HuH-7.5 (cell line): Measurements from ENCODE around the gene CD9.

Experiments used
- DNase-seq: peaks from one replicate; pipeline ENCODE4 v3.0.0; 2011; ENCODE audit warnings: low spot score

CD9 gene

GRCh38 chr12:6241495-6241894 is 41.3 kb downstream of the CD9 start:
- no peak for DNase-seq

DNA sequence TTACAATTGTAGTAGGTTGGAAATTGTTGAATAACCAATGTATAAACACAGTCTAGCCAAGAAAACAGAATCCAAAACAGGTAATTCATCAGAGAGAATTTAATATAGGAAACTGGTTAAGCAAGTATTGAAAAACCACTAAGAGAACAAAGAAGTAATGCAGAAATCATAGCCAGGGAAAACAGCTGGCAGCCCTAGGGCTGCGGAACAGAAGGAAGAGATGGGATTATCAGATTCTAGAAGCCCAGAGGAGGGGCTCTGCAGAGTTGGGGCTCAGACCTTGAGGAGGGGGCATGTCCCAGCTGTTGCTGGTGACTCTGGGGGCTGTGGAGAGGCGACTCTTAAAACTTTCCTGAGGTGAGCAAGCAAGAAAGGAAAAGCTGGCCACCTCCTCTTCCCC is 49.4 kb downstream of the CD9 start:
- no peak for DNase-seq

DNA sequence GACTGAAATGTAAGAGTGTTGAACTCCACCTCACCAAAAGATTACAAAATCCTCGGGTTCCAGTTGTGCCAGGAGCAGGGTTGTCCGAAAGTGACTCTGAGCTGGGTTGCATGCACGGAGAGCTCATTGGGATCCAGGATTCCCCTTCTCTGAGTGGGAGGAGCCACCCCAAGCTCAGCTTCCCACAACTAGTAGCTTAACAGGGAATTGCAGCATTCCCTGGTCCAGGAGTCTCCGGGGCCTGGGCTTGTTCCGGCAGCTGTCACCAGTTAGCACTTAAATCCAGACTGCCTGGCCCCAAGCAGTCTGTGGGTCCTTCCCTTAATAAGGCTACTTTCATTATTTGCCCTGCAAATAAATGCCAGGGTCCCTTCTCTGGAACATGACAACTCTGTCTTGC is 50.1 kb downstream of the CD9 start:
- DNase-seq: no peak

- no peak for DNase-seq
Measured at GRCh38 chr12:6253278-6253677, 53.1 kb downstream of the CD9 start.

DNA sequence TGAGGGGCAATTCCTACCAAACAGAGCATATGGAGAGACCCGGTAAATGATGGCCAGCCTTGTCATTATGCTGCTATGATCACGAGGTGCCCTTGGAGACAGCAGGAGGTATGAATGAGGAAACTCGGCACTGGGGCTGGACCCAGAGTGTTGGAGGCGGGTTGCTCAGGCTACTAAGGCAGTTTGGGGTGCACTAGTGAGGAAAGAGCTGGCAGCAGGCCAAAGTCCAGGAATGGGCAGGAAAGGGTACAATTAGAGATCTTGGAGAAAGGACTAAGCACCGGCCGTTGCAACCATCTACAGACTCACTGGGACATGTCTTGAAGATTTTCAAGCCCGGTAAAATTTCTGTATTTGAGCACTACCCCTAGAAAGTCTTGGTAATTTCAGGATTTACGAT is 54.3 kb downstream of the CD9 start:
- no peak for DNase-seq

GRCh38 chr12:6257007-6257406 is 56.8 kb downstream of the CD9 start:
- no peak for DNase-seq

- DNase-seq: no peak
Measured at GRCh38 chr12:6262211-6262610, 62.0 kb downstream of the CD9 start.

GRCh38 chr12:6262623-6263022 is 62.4 kb downstream of the CD9 start:
- no peak for DNase-seq

DNA sequence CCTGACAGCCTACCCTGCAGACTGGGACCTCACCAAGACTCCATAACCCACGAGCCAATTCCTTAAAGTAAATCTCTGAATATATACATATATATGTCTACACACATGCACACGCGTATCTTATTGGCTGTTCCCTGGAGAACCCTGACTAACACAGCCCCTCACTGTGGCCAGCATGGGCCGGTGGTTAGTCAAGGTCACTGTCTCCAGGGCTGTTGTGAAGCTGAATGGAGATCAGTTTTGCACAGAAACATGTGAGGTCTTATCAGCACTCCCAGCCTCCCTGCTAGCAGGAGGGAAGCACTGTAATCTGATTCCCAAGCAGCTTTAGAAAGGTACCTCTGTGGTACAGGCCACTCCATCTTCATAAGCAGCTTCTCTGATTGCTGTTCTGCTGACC is 63.7 kb downstream of the CD9 start:
- no peak for DNase-seq

DNA sequence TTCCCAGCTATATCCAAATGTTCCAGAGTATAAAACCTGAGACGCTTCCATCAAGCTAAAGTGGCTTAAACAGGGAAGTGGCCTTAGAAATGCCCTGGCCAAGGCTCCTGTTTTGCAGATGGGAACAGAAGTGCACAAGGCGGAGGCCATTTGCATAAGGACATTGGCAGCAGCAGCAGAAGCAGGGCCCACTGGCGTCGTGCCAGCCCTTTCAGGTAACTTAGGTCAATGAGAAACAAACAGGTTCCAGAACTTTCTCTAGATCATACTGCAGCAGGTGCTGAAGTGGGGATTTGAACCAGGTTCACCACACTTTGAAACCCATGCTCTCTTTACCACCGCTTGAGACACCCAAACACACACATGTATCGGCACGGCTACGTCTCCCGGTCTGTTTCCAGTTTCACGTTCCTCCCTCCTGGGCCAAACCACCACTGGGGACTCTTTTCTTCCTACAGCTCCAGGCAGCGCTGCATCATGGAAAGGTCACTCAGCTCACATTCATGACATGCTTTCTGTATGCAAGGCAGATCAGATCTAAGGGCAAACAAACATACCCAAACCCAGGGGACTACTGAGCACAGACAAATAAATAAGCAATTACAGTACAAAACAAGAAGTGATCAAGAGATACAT is 64.3 kb downstream of the CD9 start:
- no peak for DNase-seq

DNA sequence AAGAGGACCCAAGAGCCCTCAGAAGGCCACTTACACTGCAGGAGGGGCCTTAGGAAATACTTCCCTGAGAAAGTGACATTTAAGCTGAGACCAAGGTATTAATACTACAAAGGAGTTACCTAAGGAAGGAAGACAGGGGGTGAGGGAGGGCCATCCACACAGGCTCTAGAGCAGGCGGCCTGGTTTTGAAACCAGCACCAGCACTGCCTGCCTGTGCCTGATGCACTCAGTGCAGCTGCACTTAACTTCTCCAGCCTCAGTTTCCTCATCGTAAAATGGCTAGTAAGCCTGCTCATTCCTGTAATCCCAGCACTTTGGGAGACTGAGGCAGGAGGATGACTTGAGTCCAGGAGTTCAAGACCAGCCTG is 64.8 kb downstream of the CD9 start:
- DNase-seq: no peak

DNA sequence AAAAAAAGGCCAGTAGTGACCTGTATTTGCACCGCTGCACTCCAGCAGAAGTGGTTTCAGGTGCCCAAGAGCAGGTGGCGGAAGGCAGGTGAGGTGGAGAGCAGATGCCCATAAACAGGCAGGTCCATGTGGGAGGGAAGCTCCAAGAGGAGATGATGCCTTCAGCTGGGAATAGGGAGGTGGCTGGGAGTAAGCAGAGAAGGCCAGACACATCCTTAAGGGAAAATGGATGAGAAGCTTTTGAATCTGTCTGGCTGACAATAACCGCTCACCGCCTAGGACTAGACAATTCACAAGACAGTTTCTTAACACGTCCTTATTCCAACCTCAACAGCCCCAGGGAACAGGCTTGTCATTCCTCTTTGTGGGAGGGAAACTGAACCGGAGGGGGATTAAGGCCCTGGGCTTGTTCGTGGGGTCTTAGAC is 66.4 kb downstream of the CD9 start:
- no peak for DNase-seq

DNA sequence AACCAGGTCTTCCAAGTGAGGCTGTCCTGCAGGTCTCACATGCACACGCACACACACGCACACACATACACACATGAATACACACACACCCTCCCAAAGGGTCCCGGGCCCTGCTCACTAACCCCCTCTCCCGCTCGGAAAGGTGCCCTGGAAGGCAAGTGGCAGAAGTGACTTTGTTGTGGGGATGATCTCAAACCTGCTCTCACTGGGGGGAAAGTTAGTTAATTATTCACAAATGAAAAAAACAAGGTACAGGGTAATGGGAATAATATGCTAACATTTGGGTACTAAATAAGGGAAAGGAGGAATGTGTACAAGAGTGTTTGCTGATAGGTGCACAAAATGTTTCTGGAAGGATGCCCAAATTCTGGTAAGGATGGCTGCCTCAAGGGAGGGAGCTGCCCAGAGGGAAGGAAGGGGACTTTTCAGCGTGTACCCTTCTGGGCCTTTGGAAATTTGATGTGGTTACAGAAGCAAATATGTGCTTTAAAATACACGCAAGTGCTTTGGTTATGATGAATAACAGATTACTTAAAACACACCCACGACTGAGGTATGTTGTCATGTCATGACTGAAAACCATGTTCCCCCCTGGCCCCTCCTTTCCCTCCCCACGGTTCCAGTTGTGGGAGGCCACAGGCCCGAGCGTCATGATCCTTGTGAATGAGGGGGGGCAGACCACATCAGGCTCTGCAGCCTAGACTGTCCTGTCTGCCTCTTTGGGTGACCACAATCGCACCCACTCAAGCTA is 66.9 kb downstream of the CD9 start:
- no peak for DNase-seq

DNA sequence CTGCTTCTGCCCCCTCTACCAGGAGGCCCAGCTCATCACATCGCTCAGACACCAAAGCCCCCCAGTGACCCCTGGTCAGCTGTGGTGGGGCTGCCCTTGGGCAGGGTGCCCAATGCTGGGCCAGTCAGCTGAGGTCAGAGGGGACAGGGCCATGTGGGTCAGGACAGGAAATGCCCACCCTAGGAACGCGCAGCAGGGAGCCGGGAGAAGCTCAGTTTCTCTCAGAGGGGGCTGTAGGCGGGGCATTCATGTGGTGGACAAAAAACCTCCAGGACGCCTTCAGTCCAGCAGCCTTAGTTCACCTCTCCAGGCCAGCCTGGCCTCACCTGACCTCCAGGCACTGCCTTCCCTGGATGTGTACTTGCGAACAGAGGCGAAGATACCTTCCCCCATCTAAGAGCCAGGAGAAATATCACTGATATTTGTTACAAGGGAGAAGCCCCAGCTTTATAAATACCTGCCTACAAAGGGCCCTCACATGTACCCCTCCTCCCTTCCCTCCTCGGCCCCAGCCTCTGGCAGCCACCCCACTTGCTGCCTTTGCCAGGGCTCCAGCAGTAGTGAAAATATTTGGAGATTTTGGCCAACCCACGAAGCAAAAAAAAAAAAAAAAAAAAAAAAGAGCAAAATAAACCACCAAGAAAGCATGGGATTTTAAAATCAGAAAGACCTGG is 68.4 kb downstream of the CD9 start:
- DNase-seq: no peak

DNA sequence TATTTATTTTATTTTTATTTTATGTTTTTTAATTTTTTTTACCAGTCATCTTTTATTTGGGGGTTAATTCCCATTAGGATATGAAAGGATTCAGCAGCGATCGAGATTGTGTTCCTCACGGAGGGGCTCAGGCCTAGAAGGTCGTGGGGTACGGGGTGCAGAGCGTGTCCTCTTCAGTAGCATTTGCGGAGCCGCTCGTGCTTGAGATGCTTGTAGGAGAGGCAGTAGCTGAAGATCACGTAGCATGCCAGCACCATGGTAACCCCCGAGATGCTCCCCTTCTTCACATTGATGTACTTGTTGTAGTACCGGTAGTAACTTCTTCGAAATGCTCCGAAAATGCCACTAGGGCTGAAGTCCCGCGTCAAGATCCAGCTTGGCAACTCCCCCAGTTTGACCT is 69.8 kb downstream of the CD9 start:
- no peak for DNase-seq

- DNase-seq: no peak
Measured at GRCh38 chr12:6271281-6271680, 71.1 kb downstream of the CD9 start.

DNA sequence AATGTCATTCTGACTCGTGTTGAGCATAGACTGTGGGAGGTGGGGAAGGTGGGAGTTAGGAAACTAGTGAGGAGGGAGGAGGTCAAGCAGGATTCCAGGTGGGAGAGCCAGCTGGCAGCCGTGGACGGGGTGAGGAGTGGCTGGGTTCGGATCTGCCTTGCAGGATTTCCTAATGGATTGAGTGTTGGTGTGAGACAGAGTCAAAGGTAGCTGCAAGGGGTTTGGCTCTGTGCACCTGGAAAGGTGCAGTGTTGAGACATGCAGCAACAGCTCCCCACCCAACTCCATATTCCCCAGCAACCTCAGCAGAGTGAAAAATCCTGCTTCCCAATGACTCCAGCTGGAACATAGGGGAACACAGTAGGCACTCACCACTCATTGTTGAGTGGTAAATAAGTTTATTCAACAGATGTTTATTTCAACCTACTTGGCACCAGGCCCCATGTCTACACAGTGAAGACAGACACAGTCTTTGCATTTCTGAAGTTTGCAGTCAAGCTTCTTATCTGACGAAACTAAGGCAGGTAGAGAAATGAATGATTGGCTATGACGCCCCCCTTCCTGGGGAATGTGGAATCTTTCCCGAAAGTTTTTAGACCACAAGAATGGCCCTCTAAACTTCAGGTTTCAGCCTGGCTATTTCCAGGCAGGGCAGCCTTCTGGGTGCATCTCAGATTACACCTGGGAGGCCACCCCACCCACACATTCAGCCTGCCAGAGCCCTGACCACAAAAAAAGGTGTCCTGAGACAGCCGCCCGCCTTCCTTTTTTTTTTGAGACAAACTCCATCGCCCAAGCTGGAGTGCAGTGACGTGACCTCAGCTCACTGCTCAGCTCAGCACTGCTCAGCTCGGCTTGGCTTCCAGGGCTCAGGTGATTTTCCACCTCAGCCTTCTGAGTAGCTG is 72.4 kb downstream of the CD9 start:
- DNase-seq: no peak

GRCh38 chr12:6273205-6273540 is 73.0 kb downstream of the CD9 start:
- DNase-seq: no peak

- DNase-seq: no peak
Measured at GRCh38 chr12:6273541-6274230, 73.5 kb downstream of the CD9 start.

- no peak for DNase-seq
Measured at GRCh38 chr12:6274231-6275221, 74.3 kb downstream of the CD9 start.
